SK-N-SH (cell line): Measurements from ENCODE around the gene GGACT. TPM values are rescaled to one million over a fixed set of nuclear protein-coding genes. Genes with fewer than 3 reads are reported as not detected.

Experiments used
- CTCF ChIA-PET: fragments of 300-600, 350-600 bp; formaldehyde crosslinking; extraction: SDS; loops from one replicate; lab custom pipeline; 2021; lab: Yijun Ruan, JAX
- POLR2A ChIA-PET: fragments of 350-600 bp; sonication (Branson Sonifier 250); formaldehyde crosslinking; extraction: SDS; loops from one replicate; lab custom pipeline; 2020; ENCODE audit warnings: antibody characterized with exemption, inconsistent platforms; lab: Yijun Ruan, JAX
- DNase-seq: peaks from one replicate; pipeline ENCODE4 v3.0.0; 2012
- H2AFZ ChIP-seq: fragments of 200-600 bp; sonication (generic); 2 replicates; pipeline ENCODE4 v1.8.1; 2016; ENCODE audit warnings: antibody characterized with exemption, mild to moderate bottlenecking, low read depth
- H3F3A ChIP-seq: fragments of 200-600 bp; sonication (generic); replicated peaks from 2 replicates; pipeline ENCODE3; 2016; ENCODE audit warnings: antibody characterized with exemption, mild to moderate bottlenecking; ENCODE audit not compliant: insufficient read depth
- H3K27ac ChIP-seq, 2 experiments: fragments of 200-500 bp in 1 of 2; fragments of 200-600 bp in 1 of 2; sonication (Bioruptor generic) in 1 of 2; sonication (generic), shearing (Covaris generic) in 1 of 2; 2 replicates each; pipeline versions ENCODE4 v1.5.1 to v1.6.1; 2014 to 2016; ENCODE audit warnings: low read depth in 2 of 2, inconsistent platforms in 1 of 2, low read length in 1 of 2, mild to moderate bottlenecking in 1 of 2, mixed read lengths in 1 of 2
- H3K27me3 ChIP-seq: fragments of 200-600 bp; sonication (generic), shearing (Covaris generic); 2 replicates; pipeline ENCODE4 v1.6.1; 2016; ENCODE audit warnings: mixed run types; ENCODE audit not compliant: insufficient read depth
- H3K36me3 ChIP-seq, 2 experiments: fragments of 200-500 bp in 1 of 2; fragments of 200-600 bp in 1 of 2; sonication (Bioruptor generic) in 1 of 2; sonication (generic) in 1 of 2; replicated peaks in 1 of 2; 2 replicates each; pipeline versions ENCODE3 to v1.5.1; 2014 to 2016; ENCODE audit warnings: low read length in 1 of 2, mild to moderate bottlenecking in 1 of 2; ENCODE audit not compliant: insufficient read depth in 2 of 2, control insufficient read depth in 1 of 2
- H3K4me1 ChIP-seq, 2 experiments: fragments of 200-500 bp in 1 of 2; fragments of 200-600 bp in 1 of 2; sonication (Bioruptor generic) in 1 of 2; sonication (generic), shearing (Covaris generic) in 1 of 2; 2 replicates each; pipeline versions ENCODE4 v1.5.1 to v1.6.1; 2014 to 2016; ENCODE audit warnings: low read depth in 1 of 2, low read length in 1 of 2, mixed run types in 1 of 2; ENCODE audit not compliant: insufficient read depth in 2 of 2, control insufficient read depth in 1 of 2
- H3K4me2 ChIP-seq: fragments of 200-600 bp; sonication (generic), shearing (Covaris generic); 2 replicates; pipeline ENCODE4 v1.6.1; 2017; ENCODE audit warnings: mixed run types
- H3K4me3 ChIP-seq, 2 experiments: fragments of 200-500 bp in 1 of 2; fragments of 200-600 bp in 1 of 2; sonication (Bioruptor generic) in 1 of 2; sonication (generic), shearing (Covaris generic) in 1 of 2; 2 replicates each; pipeline versions ENCODE4 v1.5.1 to v1.8.1; 2014 to 2016; ENCODE audit warnings: low read depth in 2 of 2, inconsistent platforms in 1 of 2, low read length in 1 of 2, mild to moderate bottlenecking in 1 of 2, mixed read lengths in 1 of 2, moderate library complexity in 1 of 2
- H3K79me2 ChIP-seq: fragments of 200-600 bp; sonication (generic); 2 replicates; pipeline ENCODE4 v1.8.1; 2017; ENCODE audit warnings: mild to moderate bottlenecking; ENCODE audit not compliant: insufficient read depth
- H3K9ac ChIP-seq: fragments of 200-600 bp; sonication (generic); 2 replicates; pipeline ENCODE4 v1.6.1; 2017; ENCODE audit warnings: mixed run types
- H3K9me2 ChIP-seq: fragments of 200-600 bp; sonication (generic); 2 replicates; pipeline ENCODE4 v1.6.1; 2017; ENCODE audit warnings: mixed run types
- H3K9me3 ChIP-seq: fragments of 200-600 bp; sonication (generic); 2 replicates; pipeline ENCODE4 v1.6.1; 2017; ENCODE audit warnings: mixed run types, mild to moderate bottlenecking, moderate library complexity
- H4K20me1 ChIP-seq: fragments of 200-600 bp; sonication (generic); 2 replicates; pipeline ENCODE4 v1.6.1; 2017; ENCODE audit warnings: mild to moderate bottlenecking, mixed run types; ENCODE audit not compliant: insufficient read depth
- ELF1 ChIP-seq: IDR thresholded peaks from 2 replicates; pipeline ENCODE4 v1.4.0; 2012
- FOXM1 ChIP-seq: IDR thresholded peaks from 2 replicates; pipeline ENCODE4 v1.4.0; 2012; ENCODE audit warnings: low read depth, mild to moderate bottlenecking
- JUND ChIP-seq: IDR thresholded peaks from 2 replicates; pipeline ENCODE4 v1.4.0; 2012
- PBX3 ChIP-seq: IDR thresholded peaks from 2 replicates; pipeline ENCODE4; 2012
- REST ChIP-seq: IDR thresholded peaks from 2 replicates; pipeline ENCODE4 v1.6.1; 2012; ENCODE audit warnings: mild to moderate bottlenecking, low read depth, low read length, moderate library complexity
- SIN3A ChIP-seq: IDR thresholded peaks from 2 replicates; pipeline ENCODE4 v1.6.1; 2012; ENCODE audit warnings: low read depth, mild to moderate bottlenecking, low read length, moderate library complexity, borderline replicate concordance
- USF2 ChIP-seq: fragments of 150-350 bp; IDR thresholded peaks from 2 replicates; pipeline ENCODE4 v1.6.1; 2017; ENCODE audit warnings: antibody characterized with exemption, low read length, low read depth, borderline replicate concordance
- ZBTB33 ChIP-seq: IDR thresholded peaks from 2 replicates; pipeline ENCODE4 v1.4.0; 2012; ENCODE audit warnings: low read depth, borderline replicate concordance
- WGBS: methylation state at CpG from one replicate; pipeline ENCODE4 v1.1.6; 2017; ENCODE audit warnings: low lambda C conversion rate; 5-methylcytosine and 5-hydroxymethylcytosine counted together
- polyA plus RNA-seq, 3 experiments: library from polyadenylated mRNA; depleted of rRNA; stranded (reverse); fragments of >200 nt; gene quantifications; 2 replicates each; pipeline ENCODE4 v1.2.3, GENCODE V29; 2012

Gene GGACT
- polyA plus RNA-seq, 1 of the 3 experiments (the other 2 are of a cell fraction) = 7.1 TPM

GRCh38 chr13:100537486-100537885 is 51.1 kb downstream of the GGACT start:
- Histone ChIP-seq H3K27me3 (no peaks in the 10 kb centered on the region), H3K9me3 (no peaks in the 10 kb centered on the region), H4K20me1 (no peaks in the 10 kb centered on the region), H3K9ac (no peak overlapping the region), H3K4me3 (no peak overlapping the region), H2AFZ (no peak overlapping the region), H3K9me2 (no peaks in the 10 kb centered on the region), H3K4me2 (no peak overlapping the region), H3K79me2 (no peaks in the 10 kb centered on the region), H3K27ac (no peak overlapping the region), H3F3A (no peaks in the 10 kb centered on the region), H3K36me3 (peaks cover 0 to 4% of the 10 kb centered on the region in 2 experiments), H3K4me1 (no peaks in the 10 kb centered on the region; a peak in 2 of 4 replicates)
- no peak for DNase-seq
- TF ChIP-seq REST = no peak
- TF ChIP-seq JUND = no peak
- no peak for TF ChIP-seq ELF1
- no peak for TF ChIP-seq SIN3A
- no peak for TF ChIP-seq USF2
- no peak for TF ChIP-seq FOXM1
- ChIA-PET POLR2A (no interaction called here), CTCF (interaction anchor here (1.4 kb wide), 1 partner anchor 23 kb away, joined by 5 read pairs; no protein-coding TSS in a partner anchor)
- 97% methylated on average over 9 of the region's 9 CpGs for WGBS

- Histone ChIP-seq H3F3A (no peaks in the 10 kb centered on the region), H3K9me3 (no peaks in the 10 kb centered on the region), H3K4me3 (no peak overlapping the region), H4K20me1 (no peaks in the 10 kb centered on the region), H3K4me2 (no peak overlapping the region), H3K79me2 (no peaks in the 10 kb centered on the region), H3K4me1 (no peaks in the 10 kb centered on the region; a peak in 1 of 4 replicates), H3K36me3 (peaks cover 0 to 4% of the 10 kb centered on the region in 2 experiments), H2AFZ (no peak overlapping the region), H3K27ac (no peak overlapping the region), H3K9ac (no peak overlapping the region), H3K9me2 (no peaks in the 10 kb centered on the region), H3K27me3 (no peaks in the 10 kb centered on the region)
- no peak for DNase-seq
- CTCF ChIA-PET = interaction anchor here (1.4 kb wide), 1 partner anchor 22 kb away, joined by 5 read pairs; no protein-coding TSS in a partner anchor
- 88% methylated on average over 13 of the region's 13 CpGs for WGBS
- no peak for TF ChIP-seq PBX3
- no peak for TF ChIP-seq ZBTB33
- POLR2A ChIA-PET = no interaction called here
Measured at GRCh38 chr13:100536643-100537180, 51.9 kb downstream of the GGACT start.
